Mesothelial cell of epicardium (in vitro differentiated cells): ENCODE data around the gene PAX2. TPM values are rescaled to one million over a fixed set of nuclear protein-coding genes. Genes with fewer than 3 reads are reported as not detected.

Source experiments
- DNase-seq, 2 experiments: peaks; one replicate each; pipeline ENCODE4 v3.0.0; 2021; ENCODE audit warnings: low spot score in 2 of 2; ENCODE audit not compliant: unreplicated experiment in 2 of 2
- H3K27ac Mint-ChIP-seq: 2 replicates; pipeline ENCODE4 v1.8.0; 2021; ENCODE audit warnings: mixed read lengths
- H3K27me3 Mint-ChIP-seq: 2 replicates; pipeline ENCODE4 v1.8.0; 2021; ENCODE audit warnings: low read depth, mixed read lengths
- H3K36me3 Mint-ChIP-seq: 2 replicates; pipeline ENCODE4 v1.8.0; 2021; ENCODE audit warnings: mixed read lengths
- H3K4me1 Mint-ChIP-seq: 2 replicates; pipeline ENCODE4 v1.8.0; 2021; ENCODE audit warnings: mixed read lengths
- H3K4me3 Mint-ChIP-seq: 2 replicates; pipeline ENCODE4 v1.8.0; 2021; ENCODE audit warnings: mild to moderate bottlenecking, moderate library complexity, mixed read lengths
- H3K9me3 Mint-ChIP-seq: 2 replicates; pipeline ENCODE4 v1.8.0; 2021; ENCODE audit warnings: mixed read lengths
- CTCF ChIP-seq: fragments of 200-600 bp; sonication (generic); IDR thresholded peaks from one replicate; pipeline ENCODE4 v1.5.0; 2021; ENCODE audit warnings: antibody characterized with exemption; ENCODE audit not compliant: unreplicated experiment
- total RNA-seq: library from RNA; stranded (reverse); gene quantifications from 3 replicates; pipeline ENCODE4 v1.2.1, GENCODE V29; 2021

PAX2 gene
- total RNA-seq, 1 donor from 2014 or later = not detected

GRCh38 chr10:100803908-100804307 lies 58.5 kb downstream of the PAX2 start:
- TF ChIP-seq CTCF = no peak
- H3K4me3 Mint-ChIP-seq = no peak overlapping the region
- H3K9me3 Mint-ChIP-seq = no peaks in the 10 kb centered on the region
- DNase-seq = no peak
- no peak overlapping the region for H3K27ac Mint-ChIP-seq
- peaks cover 89% of the 10 kb centered on the region for H3K27me3 Mint-ChIP-seq
- H3K4me1 Mint-ChIP-seq = peaks cover 6% of the 10 kb centered on the region
- no peaks in the 10 kb centered on the region for H3K36me3 Mint-ChIP-seq

- no peak for DNase-seq
- Mint-ChIP-seq H3K4me1 (peaks cover 4% of the 10 kb centered on the region), H3K27me3 (peaks cover 86% of the 10 kb centered on the region), H3K4me3 (no peak overlapping the region), H3K27ac (no peak overlapping the region), H3K36me3 (no peaks in the 10 kb centered on the region), H3K9me3 (no peaks in the 10 kb centered on the region)
- no peak for TF ChIP-seq CTCF
These were observed 60.4 kb downstream of the PAX2 start for GRCh38 chr10:100805543-100806355.

GRCh38 chr10:100806356-100806645 lies 60.9 kb downstream of the PAX2 start:
- Mint-ChIP-seq H3K27ac (no peak overlapping the region), H3K4me3 (no peak overlapping the region)

GRCh38 chr10:100807241-100807951 lies 62.0 kb downstream of the PAX2 start:
- H3K36me3 Mint-ChIP-seq = no peaks in the 10 kb centered on the region

More at GRCh38 chr10:100806356-100806645, 60.9 kb downstream of the PAX2 start:
- H3K27me3 Mint-ChIP-seq = peaks cover 86% of the 10 kb centered on the region
- H3K9me3 Mint-ChIP-seq = no peaks in the 10 kb centered on the region
- TF ChIP-seq CTCF = no peak
- H3K4me1 Mint-ChIP-seq = peaks cover 4% of the 10 kb centered on the region
- DNase-seq = no peak
- H3K36me3 Mint-ChIP-seq = no peaks in the 10 kb centered on the region

GRCh38 chr10:100808876-100809275 lies 63.5 kb downstream of the PAX2 start:
- peaks cover 87% of the 10 kb centered on the region for H3K27me3 Mint-ChIP-seq
- no peak overlapping the region for H3K27ac Mint-ChIP-seq
- no peaks in the 10 kb centered on the region for H3K36me3 Mint-ChIP-seq
- DNase-seq = no peak
- no peaks in the 10 kb centered on the region for H3K9me3 Mint-ChIP-seq
- no peaks in the 10 kb centered on the region for H3K4me1 Mint-ChIP-seq
- no peak for TF ChIP-seq CTCF
- H3K4me3 Mint-ChIP-seq = no peak overlapping the region

More at GRCh38 chr10:100807241-100807951, 62.0 kb downstream of the PAX2 start:
- no peaks in the 10 kb centered on the region for H3K9me3 Mint-ChIP-seq
- no peak for TF ChIP-seq CTCF
- H3K27me3 Mint-ChIP-seq = peaks cover 87% of the 10 kb centered on the region
- H3K4me3 Mint-ChIP-seq = no peak overlapping the region
- H3K4me1 Mint-ChIP-seq = peaks cover 4% of the 10 kb centered on the region
- no peak overlapping the region for H3K27ac Mint-ChIP-seq
- no peak for DNase-seq
